ENCODE measurements around the gene COG5. TPM values are rescaled to one million over a fixed set of nuclear protein-coding genes. Genes with fewer than 3 reads are reported as not detected.

The COG5 gene
- total and polyA plus RNA-seq, 2 of the 4 experiments (the other 2 are of a cell fraction): 18.5 to 27.4 TPM

- H4K91ac ChIP-seq (ENCODE audit: insufficient read depth, low read depth, low read length): no peak overlapping the region
- no peak overlapping the region for H4K8ac ChIP-seq (ENCODE audit: low read depth in 2 of 2, low read length in 2 of 2)
- WGBS, 2 experiments (ENCODE audit: extremely low coverage in 2 of 2, insufficient read length in 1 of 2): no CpG with 5 or more reads among the region's 1 CpG
- intact Hi-C loops (cut with micrococcal nuclease) (no loop called here), dilution Hi-C loops (cut with HindIII; ENCODE audit: low sequenced_read_pairs, unreplicated experiment) (no loop called here), in situ Hi-C loops (cut with MboI; ENCODE audit: low sequenced_read_pairs) (no loop called here)
- H2BK120ac ChIP-seq (ENCODE audit: low read depth, low read length): no peak overlapping the region
- no peak overlapping the region for H3K4me2 ChIP-seq (ENCODE audit: low read depth, low read length)
- no peaks in the 10 kb centered on the region for H3K27me3 ChIP-seq (ENCODE audit: control insufficient read depth, insufficient read depth, low read length)
- H3K27ac ChIP-seq (ENCODE audit: insufficient read depth, low read length): no peak overlapping the region
- no peak overlapping the region for H2AFZ ChIP-seq (replicated peaks; ENCODE audit: low read length, poor library complexity)
- H3K14ac ChIP-seq (replicated peaks; ENCODE audit: low read depth, low read length): no peak overlapping the region
- H3K56ac ChIP-seq (ENCODE audit: extremely low read depth, insufficient read depth, low read length): no peak overlapping the region
- H3K9ac ChIP-seq (ENCODE audit: low read depth, low read length): no peak overlapping the region
- no peaks in the 10 kb centered on the region for H3K9me3 ChIP-seq (ENCODE audit: control insufficient read depth, insufficient read depth, low read length)
- H3K4me1 ChIP-seq (ENCODE audit: control insufficient read depth, insufficient read depth, low read length): peaks cover 6% of the 10 kb centered on the region
- BruUV-seq (replicated peaks): no TSS peak
- H3K4ac ChIP-seq (ENCODE audit: low read depth, low read length): no peak overlapping the region
- ATAC-seq (ENCODE audit: low read depth): no peak
- H3K9me1 ChIP-seq (ENCODE audit: insufficient read depth, low read length): peaks cover 6% of the 10 kb centered on the region
- DNase-seq: no peak
- no peak overlapping the region for H3K23ac ChIP-seq (ENCODE audit: low read depth, low read length)
- no peak overlapping the region for H4K5ac ChIP-seq (ENCODE audit: low read depth, low read length)
- 0 out of 4 replicates have a peak, but pooled peaks cover 0 to 16% of the 10 kb centered on the region in 2 experiments for H3K79me1 ChIP-seq (ENCODE audit: low read depth in 1 of 2, low read length in 2 of 2)
- CTCF ChIA-PET: no interaction called here
- H2BK5ac ChIP-seq (ENCODE audit: low read depth, low read length, poor library complexity, severe bottlenecking): no peak overlapping the region
- H3K18ac ChIP-seq (ENCODE audit: low read depth, low read length): no peak overlapping the region
- TF ChIP-seq MAFK (IDR thresholded peaks at IDR 0.05; ENCODE audit: low read depth, low read length) (peak; percentile 49; the same call in 1 of the 2 replicates), CHD1 (IDR thresholded peaks at IDR 0.05; ENCODE audit: low read depth, low read length) (no peak)
- no peak overlapping the region for H2AK9ac ChIP-seq (replicated peaks; ENCODE audit: low read depth, low read length, poor library complexity)
- no peaks in the 10 kb centered on the region for H4K20me1 ChIP-seq (ENCODE audit: insufficient read depth, low read length)
- no peak overlapping the region for H2BK20ac ChIP-seq (ENCODE audit: low read depth, low read length)
- H2AK5ac ChIP-seq (ENCODE audit: low read depth, low read length): no peak overlapping the region
- no peak overlapping the region for H3K4me3 ChIP-seq (ENCODE audit: insufficient read depth, low read depth, low read length)
- peaks cover 8% of the 10 kb centered on the region for H3K36me3 ChIP-seq (ENCODE audit: control insufficient read depth, insufficient read depth, low read length)
- POLR2A ChIA-PET (ENCODE audit: unreplicated experiment): no interaction called here
- no peak overlapping the region for H2BK15ac ChIP-seq (ENCODE audit: low read depth, low read length)
Observed at GRCh38 chr7:107613439-107613838, 49.7 kb upstream of the COG5 start.

Measured in IMR-90 (cell line).